Duodenal mucosa (tissue), 2 donors: ENCODE data around the gene UMAD1.

Source experiments
- H3K27ac ChIP-seq: one replicate; pipeline ENCODE4 v1.7.0; 2013; ENCODE audit warnings: low read depth, low read length
- H3K27me3 ChIP-seq, 2 donors: one replicate each; pipeline ENCODE4 v1.7.0; 2013; ENCODE audit warnings: low read length in 2 of 2, control low read depth in 1 of 2; ENCODE audit not compliant: insufficient read depth in 2 of 2, control insufficient read depth in 1 of 2
- H3K36me3 ChIP-seq, 2 donors: one replicate each; pipeline ENCODE4 v1.7.0; 2013; ENCODE audit warnings: low read length in 2 of 2, control low read depth in 1 of 2; ENCODE audit not compliant: insufficient read depth in 2 of 2, control insufficient read depth in 1 of 2
- H3K4me1 ChIP-seq, 2 donors: one replicate each; pipeline ENCODE4 v1.7.0; 2013; ENCODE audit warnings: low read length in 2 of 2, control low read depth in 1 of 2; ENCODE audit not compliant: insufficient read depth in 2 of 2, control insufficient read depth in 1 of 2
- H3K4me3 ChIP-seq, 2 donors: one replicate each; pipeline ENCODE4 v1.7.0; 2013; ENCODE audit warnings: low read length in 2 of 2, low read depth in 1 of 2
- H3K9ac ChIP-seq, 2 donors: one replicate each; pipeline ENCODE4 v1.7.0; 2013; ENCODE audit warnings: low read length in 2 of 2, low read depth in 1 of 2
- H3K9me3 ChIP-seq, 2 donors: one replicate each; pipeline ENCODE4 v1.7.0; 2013; ENCODE audit warnings: low read length in 2 of 2, control low read depth in 1 of 2; ENCODE audit not compliant: control insufficient read depth in 1 of 2

The UMAD1 gene

DNA sequence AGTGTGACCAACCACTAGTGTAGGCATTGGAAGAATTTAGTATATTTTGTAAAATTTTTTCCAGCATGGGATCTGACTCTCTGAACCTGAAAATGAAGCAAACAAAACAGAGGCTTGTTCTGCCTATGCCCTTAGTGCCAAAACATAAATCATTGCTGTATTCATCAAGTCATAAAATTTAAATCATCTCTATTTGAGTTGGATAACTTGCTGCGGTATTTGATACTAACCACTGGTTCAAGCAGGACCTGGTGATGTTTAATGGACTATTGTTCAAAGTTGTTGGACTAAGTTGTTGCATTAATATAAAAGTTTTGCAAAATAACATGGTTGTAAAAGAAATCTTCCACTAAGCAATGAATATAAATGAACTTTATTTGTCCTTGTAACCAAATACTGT lies 97.6 kb downstream of the UMAD1 start:
- Histone ChIP-seq H3K4me3 (no peak overlapping the region), H3K9ac (no peak overlapping the region), H3K36me3 (no peaks in the 10 kb centered on the region), H3K27me3 (no peaks in the 10 kb centered on the region), H3K4me1 (peaks cover 4 to 10% of the 10 kb centered on the region in 2 donors), H3K9me3 (no peaks in the 10 kb centered on the region), H3K27ac (no peak overlapping the region)

DNA sequence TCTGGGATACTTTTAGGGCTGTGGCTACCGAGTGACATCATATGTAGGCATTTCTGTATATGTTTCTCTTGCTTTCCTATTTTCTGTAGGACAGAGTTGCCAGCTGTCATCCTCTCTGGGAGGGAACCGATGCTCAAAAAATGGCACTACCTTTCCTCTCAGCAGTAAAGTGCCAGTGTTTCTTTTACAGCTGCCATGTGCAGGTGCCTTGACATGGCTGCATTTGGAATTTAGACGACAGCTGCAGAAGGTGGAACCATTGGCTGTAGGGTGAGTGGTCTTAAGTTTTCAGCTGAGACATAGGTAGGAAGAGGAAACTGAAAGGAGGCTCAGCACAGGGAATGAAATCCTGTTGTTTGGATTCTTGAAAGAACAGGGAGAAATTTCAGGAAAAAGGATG lies 98.1 kb downstream of the UMAD1 start:
- no peak overlapping the region for H3K27ac ChIP-seq
- peaks cover 4 to 10% of the 10 kb centered on the region in 2 donors for H3K4me1 ChIP-seq
- no peaks in the 10 kb centered on the region for H3K9me3 ChIP-seq
- no peak overlapping the region for H3K9ac ChIP-seq
- no peaks in the 10 kb centered on the region for H3K36me3 ChIP-seq
- no peak overlapping the region for H3K4me3 ChIP-seq
- H3K27me3 ChIP-seq, result no peaks in the 10 kb centered on the region

DNA sequence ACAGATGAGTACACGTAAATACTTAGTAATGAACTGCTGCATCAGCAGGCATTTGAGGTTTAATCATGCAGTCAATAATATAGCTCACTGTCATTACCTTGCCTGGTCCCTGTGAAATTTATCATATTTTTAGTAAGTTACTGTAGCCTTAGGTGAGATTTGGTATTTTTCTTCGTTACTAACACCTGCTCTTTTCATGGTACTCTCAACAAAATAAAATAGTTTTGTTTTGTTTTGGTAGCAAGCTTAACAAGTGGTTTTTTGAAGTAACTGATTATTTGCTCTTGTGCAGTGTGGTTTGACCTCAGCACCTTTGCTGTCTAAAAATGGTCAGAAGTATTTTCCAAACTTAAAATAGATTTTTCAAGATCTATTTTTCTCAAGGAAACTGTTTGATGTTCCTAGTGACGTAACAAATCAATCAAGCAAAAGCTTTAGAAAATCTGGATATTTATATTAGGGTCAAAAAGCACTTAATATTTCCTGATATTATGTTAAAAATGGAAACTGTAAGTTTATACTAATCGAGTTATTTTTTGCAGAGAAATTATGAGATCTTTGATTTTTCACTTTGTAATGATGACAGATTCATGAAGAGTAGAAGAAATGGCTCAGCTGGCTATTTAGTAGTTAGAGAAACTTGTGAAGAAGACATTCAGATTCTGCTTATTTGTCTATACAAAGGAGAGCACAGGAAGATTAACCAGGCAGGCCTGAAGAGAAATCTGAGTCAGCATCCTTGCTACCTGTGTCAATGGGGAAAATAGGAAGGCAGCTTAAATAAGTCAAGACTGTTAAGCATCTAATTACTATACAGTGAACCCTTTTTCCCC lies 98.9 kb downstream of the UMAD1 start:
- peaks cover 4 to 10% of the 10 kb centered on the region in 2 donors for H3K4me1 ChIP-seq
- no peaks in the 10 kb centered on the region for H3K9me3 ChIP-seq
- H3K27me3 ChIP-seq, result no peaks in the 10 kb centered on the region
- H3K9ac ChIP-seq, result no peak overlapping the region
- no peaks in the 10 kb centered on the region for H3K36me3 ChIP-seq
- no peak overlapping the region for H3K27ac ChIP-seq
- no peak overlapping the region for H3K4me3 ChIP-seq

DNA sequence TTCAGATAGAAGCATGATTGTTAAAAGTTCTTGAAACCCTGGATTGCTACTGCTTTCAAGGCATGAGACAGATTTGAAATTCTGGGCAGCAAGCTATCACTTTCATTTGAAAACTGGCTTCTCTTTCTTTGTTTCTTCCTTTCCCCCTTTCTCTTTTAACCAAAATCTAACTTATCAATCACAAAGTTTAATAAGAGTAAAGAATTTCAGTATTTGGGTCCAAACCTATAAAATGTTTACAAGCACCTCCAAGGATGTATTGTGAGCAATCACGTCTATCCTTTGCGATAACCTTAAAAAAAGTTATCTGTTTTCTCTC lies 99.4 kb downstream of the UMAD1 start:
- H3K9ac ChIP-seq, result no peak overlapping the region
- H3K4me1 ChIP-seq, result peaks cover 4 to 10% of the 10 kb centered on the region in 2 donors
- H3K27ac ChIP-seq, result no peak overlapping the region
- no peaks in the 10 kb centered on the region for H3K9me3 ChIP-seq
- no peaks in the 10 kb centered on the region for H3K36me3 ChIP-seq
- H3K4me3 ChIP-seq, result no peak overlapping the region
- H3K27me3 ChIP-seq, result no peaks in the 10 kb centered on the region

DNA sequence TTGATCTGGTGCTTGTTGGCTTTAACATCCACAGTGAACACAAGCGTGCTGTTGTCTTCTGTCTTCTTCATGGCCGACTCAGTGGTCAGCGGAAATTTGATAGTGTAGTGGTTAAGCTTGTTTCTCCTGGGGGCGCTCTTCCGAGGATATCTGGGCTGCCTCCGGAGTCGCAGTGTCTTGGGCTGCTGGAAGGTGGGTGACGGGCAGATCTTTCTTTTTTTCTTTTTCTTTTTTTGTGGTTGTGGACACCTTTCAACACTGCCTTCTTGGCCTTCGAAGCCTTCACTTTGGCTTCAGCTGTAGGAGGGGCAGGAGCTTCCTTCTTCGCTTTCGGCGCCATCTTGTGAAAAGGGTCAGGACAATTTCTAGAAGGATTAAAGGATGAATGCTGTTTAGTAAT lies 101.7 kb downstream of the UMAD1 start:
- no peaks in the 10 kb centered on the region for H3K36me3 ChIP-seq
- H3K4me1 ChIP-seq, result peaks cover 4 to 19% of the 10 kb centered on the region in 2 donors
- H3K9ac ChIP-seq, result no peak overlapping the region
- no peak overlapping the region for H3K27ac ChIP-seq
- no peaks in the 10 kb centered on the region for H3K9me3 ChIP-seq
- no peak overlapping the region for H3K4me3 ChIP-seq
- no peaks in the 10 kb centered on the region for H3K27me3 ChIP-seq

DNA sequence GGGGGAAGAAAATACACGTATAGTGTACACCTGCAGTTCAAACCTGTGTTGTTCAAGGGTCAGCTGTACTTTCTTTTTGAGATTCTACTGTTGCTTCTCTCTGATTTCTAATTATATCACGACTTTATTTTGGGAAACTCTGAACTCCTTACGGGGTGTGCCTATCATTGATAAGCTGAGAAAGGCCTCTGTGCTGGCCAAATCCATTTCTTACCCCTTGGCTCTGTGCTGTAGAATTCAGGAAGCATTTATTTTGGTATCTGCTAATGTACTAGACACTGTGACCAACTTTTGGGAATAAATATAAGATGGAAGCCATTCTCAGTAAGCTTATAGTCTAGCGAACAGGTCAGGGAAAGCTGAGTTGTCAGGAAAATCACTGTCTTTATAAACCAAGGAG lies 104.7 kb downstream of the UMAD1 start:
- no peak overlapping the region for H3K9ac ChIP-seq
- H3K4me3 ChIP-seq, result no peak overlapping the region
- H3K4me1 ChIP-seq, result peaks cover 0 to 11% of the 10 kb centered on the region in 2 donors
- no peaks in the 10 kb centered on the region for H3K9me3 ChIP-seq
- no peak overlapping the region for H3K27ac ChIP-seq
- no peaks in the 10 kb centered on the region for H3K27me3 ChIP-seq
- H3K36me3 ChIP-seq, result no peaks in the 10 kb centered on the region

DNA sequence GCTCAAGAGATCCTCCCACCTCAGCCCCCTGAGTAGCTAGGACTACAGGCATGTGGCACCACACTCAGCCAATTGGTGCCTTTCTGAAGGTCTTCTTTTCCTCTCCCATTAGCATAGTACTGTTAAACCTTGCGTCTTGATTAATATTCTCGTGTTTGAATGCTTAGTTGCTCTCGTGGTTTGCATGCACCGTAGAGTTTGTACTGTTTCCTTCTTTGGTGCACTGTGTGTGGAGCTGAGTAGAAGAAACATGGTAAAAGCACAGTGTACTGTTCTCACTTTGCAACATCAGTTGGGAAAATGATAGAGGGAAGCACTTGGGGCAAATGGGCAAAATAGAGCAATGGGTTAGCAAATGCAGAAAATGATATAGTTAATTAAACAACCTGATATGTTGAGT lies 105.4 kb downstream of the UMAD1 start:
- Histone ChIP-seq H3K36me3 (no peaks in the 10 kb centered on the region), H3K27me3 (no peaks in the 10 kb centered on the region), H3K4me3 (no peak overlapping the region), H3K4me1 (peaks cover 5 to 18% of the 10 kb centered on the region in 2 donors), H3K9me3 (no peaks in the 10 kb centered on the region), H3K27ac (no peak overlapping the region), H3K9ac (no peak overlapping the region)

DNA sequence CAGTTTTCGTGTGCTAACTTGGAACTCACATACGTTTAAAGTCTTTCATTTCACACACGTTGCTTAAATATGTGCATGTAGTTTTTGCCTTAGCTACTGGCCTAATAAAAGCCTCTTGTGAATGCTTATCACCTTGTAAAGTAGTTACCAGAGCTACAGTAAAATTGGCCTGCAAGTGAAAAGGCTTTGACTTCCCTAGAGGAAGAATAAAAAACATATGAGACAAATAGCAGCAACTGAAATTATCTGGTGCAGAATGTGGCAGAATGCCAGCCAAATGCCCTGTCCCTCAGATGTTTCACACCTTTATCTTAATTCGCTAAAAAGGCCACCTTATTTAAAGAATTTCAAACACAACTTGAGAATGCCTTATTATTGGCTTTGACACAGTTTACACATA lies 105.9 kb downstream of the UMAD1 start:
- Histone ChIP-seq H3K9me3 (no peaks in the 10 kb centered on the region), H3K9ac (no peak overlapping the region), H3K36me3 (no peaks in the 10 kb centered on the region), H3K4me3 (no peak overlapping the region), H3K27me3 (no peaks in the 10 kb centered on the region), H3K27ac (no peak overlapping the region), H3K4me1 (peaks cover 10 to 22% of the 10 kb centered on the region in 2 donors)

DNA sequence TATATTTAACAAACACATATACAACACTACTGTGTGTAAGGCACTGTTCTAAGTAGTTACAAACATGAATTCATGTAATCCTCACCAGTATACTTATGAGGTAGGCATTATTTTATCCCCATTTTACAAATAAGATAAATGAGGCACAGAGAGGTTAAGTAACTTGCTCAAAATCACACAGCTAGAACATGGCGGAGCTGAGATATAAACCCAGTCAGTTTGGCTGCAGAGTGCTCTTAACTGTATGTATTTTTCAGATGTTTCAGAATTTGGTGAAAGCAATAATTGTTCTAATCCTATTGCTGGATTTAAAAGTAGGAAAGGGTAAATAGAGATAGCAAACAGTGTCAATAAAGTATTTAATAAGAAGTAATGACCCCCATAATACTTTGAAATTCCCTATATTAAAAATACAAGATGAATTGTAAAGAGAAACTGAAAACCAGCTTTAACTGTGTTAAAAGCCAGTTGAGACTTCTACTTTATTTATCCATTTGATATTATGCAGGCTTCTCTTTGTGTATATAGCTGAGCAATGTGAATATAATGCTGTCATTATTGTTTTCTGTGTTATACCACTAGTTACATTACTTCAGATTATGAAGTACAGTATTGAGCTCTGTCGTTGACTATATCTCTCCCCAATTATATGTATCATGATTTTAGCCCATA lies 110.2 kb downstream of the UMAD1 start:
- Histone ChIP-seq H3K27ac (no peak overlapping the region), H3K27me3 (no peaks in the 10 kb centered on the region), H3K9ac (no peak overlapping the region), H3K36me3 (no peaks in the 10 kb centered on the region), H3K4me1 (peaks cover 12 to 27% of the 10 kb centered on the region in 2 donors), H3K9me3 (no peaks in the 10 kb centered on the region), H3K4me3 (no peak overlapping the region)

DNA sequence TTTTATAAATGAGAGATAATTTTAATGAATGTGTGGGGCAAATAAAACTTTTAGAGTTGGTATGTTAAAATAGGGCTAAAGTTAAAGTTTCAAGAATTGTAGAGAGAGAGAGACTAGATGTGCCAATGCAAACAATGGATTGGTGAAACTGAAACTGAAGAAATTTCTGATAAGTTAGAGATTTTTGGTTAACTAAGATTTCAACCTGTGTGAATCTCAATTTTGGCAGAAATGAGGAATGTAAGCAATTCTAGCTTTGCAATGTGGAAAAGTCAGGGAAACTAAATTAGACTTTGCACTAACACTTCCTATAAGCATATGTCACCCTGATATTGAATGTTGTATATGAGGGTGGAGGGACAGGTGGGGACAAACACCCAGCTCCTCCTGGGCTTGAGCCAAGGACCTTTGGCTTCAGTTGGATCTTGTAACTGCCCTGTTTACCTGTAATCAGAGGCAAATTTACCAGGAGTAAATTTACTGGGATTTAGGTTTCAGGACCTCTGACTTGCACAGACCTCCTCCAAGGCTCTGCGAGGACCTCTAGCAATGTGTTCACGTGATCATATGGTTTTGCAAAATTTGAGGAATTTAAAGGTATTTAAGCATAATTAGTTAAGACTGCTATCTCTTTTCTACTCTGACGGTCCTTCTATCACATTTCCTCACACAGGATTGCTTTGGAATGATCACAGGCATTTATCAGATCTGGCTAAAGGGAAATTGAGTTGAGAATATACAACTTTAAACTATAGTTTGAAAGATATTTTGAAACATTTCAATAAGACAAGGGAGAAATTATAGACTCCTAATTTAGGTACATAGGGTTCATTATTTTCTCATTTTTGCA lies 110.9 kb downstream of the UMAD1 start:
- Histone ChIP-seq H3K27me3 (no peaks in the 10 kb centered on the region), H3K36me3 (no peaks in the 10 kb centered on the region), H3K4me3 (peak overlapping the region; percentile 48 to 62), H3K27ac (no peak overlapping the region), H3K9ac (peak overlapping the region in 1 of 2 donors; percentile 20), H3K9me3 (no peaks in the 10 kb centered on the region), H3K4me1 (peaks cover 12 to 20% of the 10 kb centered on the region in 2 donors)
